ENCODE measurements around the gene SHMT2. TPM values are rescaled to one million over a fixed set of nuclear protein-coding genes. Genes with fewer than 3 reads are reported as not detected.

SHMT2 gene
- total and polyA plus RNA-seq, 4 donors = 34.3 to 59.1 (median 51.9) TPM

- Histone ChIP-seq H3K27me3 (ENCODE audit: control insufficient read depth in 1 of 2, insufficient read depth in 2 of 2, low read length in 1 of 2) (no peaks in the 10 kb centered on the region), H3K27ac (ENCODE audit: low read depth in 1 of 2, low read length in 2 of 2) (no peak overlapping the region), H3K4me3 (ENCODE audit: low read length in 2 of 2) (no peak overlapping the region), H3K4me1 (ENCODE audit: control insufficient read depth in 1 of 2, insufficient read depth in 2 of 2, low read length in 2 of 2) (no peaks in the 10 kb centered on the region), H3K36me3 (ENCODE audit: control insufficient read depth in 1 of 2, insufficient read depth in 2 of 2, low read length in 1 of 2) (peaks cover 0 to 4% of the 10 kb centered on the region in 2 donors), H3K9me3 (ENCODE audit: control insufficient read depth, low read length) (no peaks in the 10 kb centered on the region)
- intact Hi-C loops (cut with DNase I) = no loop called here
- DNase-seq = no peak
- ATAC-seq (ENCODE audit: low FRiP score) = no peak
- 48 to 59% methylated on average over 8 of the region's 8 CpGs for WGBS, 2 donors
These were observed 2.0 kb upstream of the SHMT2 start for GRCh38 chr12:57227315-57228115.

DNA sequence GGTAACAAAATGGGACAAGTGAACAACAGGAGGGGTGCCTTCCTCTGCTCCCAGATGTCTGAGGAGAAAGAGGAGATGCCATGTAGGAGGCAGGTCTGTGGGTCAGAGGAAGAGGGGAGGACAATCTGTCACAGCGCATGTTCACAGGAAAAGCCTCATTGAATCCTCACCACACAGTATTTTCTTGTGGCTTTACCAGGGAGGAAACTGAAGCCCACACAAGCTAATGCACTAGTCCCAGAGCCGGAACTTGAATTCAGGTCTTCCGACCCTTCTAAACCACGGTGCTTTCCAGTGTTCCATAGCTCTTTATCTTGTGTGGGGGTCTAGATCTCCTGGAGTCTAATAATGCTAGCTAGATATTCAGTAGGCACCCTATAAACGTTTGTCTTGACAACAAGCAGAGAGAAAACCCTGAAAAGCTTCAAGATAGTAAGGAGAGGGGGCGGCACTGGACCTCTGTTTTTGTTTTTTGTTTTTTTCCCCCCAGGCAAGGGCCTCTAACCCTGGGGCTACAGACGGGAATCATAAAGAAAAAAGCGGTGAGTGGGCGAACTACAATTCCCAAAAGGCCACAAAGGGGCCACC is 371 bp upstream of the SHMT2 start:
- WGBS, 2 donors = 15 to 20% methylated on average over 9 of the region's 9 CpGs
- H3K4me3 ChIP-seq (ENCODE audit: low read length in 2 of 2) = no peak overlapping the region
- intact Hi-C loops (cut with DNase I) = no loop called here
- DNase-seq = no peak
- no peak overlapping the region for H3K27ac ChIP-seq (ENCODE audit: low read depth in 1 of 2, low read length in 2 of 2)
- ATAC-seq (ENCODE audit: low FRiP score) = no peak
- H3K36me3 ChIP-seq (ENCODE audit: control insufficient read depth in 1 of 2, insufficient read depth in 2 of 2, low read length in 1 of 2) = peaks cover 0 to 9% of the 10 kb centered on the region in 2 donors
- no peaks in the 10 kb centered on the region for H3K4me1 ChIP-seq (ENCODE audit: control insufficient read depth in 1 of 2, insufficient read depth in 2 of 2, low read length in 2 of 2)
- H3K9me3 ChIP-seq (ENCODE audit: control insufficient read depth, low read length) = no peaks in the 10 kb centered on the region
- H3K27me3 ChIP-seq (ENCODE audit: control insufficient read depth in 1 of 2, insufficient read depth in 2 of 2, low read length in 1 of 2) = no peaks in the 10 kb centered on the region

- Histone ChIP-seq H3K9me3 (ENCODE audit: control insufficient read depth, low read length) (no peaks in the 10 kb centered on the region), H3K36me3 (ENCODE audit: control insufficient read depth in 1 of 2, insufficient read depth in 2 of 2, low read length in 1 of 2) (peaks cover 0 to 9% of the 10 kb centered on the region in 2 donors), H3K27ac (ENCODE audit: low read depth in 1 of 2, low read length in 2 of 2) (no peak overlapping the region), H3K4me3 (ENCODE audit: low read length in 2 of 2) (peak overlapping the region; percentile 41 to 47), H3K27me3 (ENCODE audit: control insufficient read depth in 1 of 2, insufficient read depth in 2 of 2, low read length in 1 of 2) (no peaks in the 10 kb centered on the region), H3K4me1 (ENCODE audit: control insufficient read depth in 1 of 2, insufficient read depth in 2 of 2, low read length in 2 of 2) (no peaks in the 10 kb centered on the region)
- WGBS, 2 donors = 22% methylated on average over 10 of the region's 10 CpGs
- DNase-seq (peak in 1 of 2 donors; percentile 36), ATAC-seq (ENCODE audit: low FRiP score) (no peak)
- intact Hi-C loops (cut with DNase I) = no loop called here
These were observed 1.1 kb downstream of the SHMT2 start for GRCh38 chr12:57230381-57231155.

- H3K36me3 ChIP-seq (ENCODE audit: control insufficient read depth in 1 of 2, insufficient read depth in 2 of 2, low read length in 1 of 2) = peaks cover 0 to 9% of the 10 kb centered on the region in 2 donors
- H3K4me3 ChIP-seq (ENCODE audit: low read length in 2 of 2) = no peak overlapping the region
- peak in 1 of 2 donors; percentile 47 for DNase-seq
These were observed 1.9 kb downstream of the SHMT2 start for GRCh38 chr12:57231276-57232021.

DNA sequence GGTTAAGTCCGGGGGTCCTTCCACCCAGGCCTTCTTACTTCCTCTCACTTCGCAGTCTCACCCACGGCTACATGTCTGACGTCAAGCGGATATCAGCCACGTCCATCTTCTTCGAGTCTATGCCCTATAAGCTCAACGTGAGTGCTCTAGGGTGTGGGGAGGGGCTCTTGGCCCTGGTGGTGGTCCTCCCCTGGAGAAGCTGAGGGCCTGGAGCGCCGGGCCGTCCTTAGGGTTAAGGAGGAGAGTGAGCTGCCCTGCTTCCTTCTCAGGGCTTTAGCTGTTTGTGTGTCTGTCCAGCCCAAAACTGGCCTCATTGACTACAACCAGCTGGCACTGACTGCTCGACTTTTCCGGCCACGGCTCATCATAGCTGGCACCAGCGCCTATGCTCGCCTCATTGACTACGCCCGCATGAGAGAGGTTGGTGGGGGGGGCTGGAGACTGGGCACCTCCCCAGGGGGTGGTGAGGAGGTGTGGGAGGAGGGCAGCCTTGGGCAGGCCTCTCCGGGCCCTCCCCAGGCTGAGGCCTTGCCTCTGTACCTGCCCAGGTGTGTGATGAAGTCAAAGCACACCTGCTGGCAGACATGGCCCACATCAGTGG is 2.7 kb downstream of the SHMT2 start:
- H3K27ac ChIP-seq (ENCODE audit: low read depth in 1 of 2, low read length in 2 of 2) = no peak overlapping the region
- ATAC-seq (ENCODE audit: low FRiP score) (no peak), DNase-seq (peak in 1 of 2 donors; percentile 64)
- no peaks in the 10 kb centered on the region for H3K4me1 ChIP-seq (ENCODE audit: control insufficient read depth in 1 of 2, insufficient read depth in 2 of 2, low read length in 2 of 2)
- no peaks in the 10 kb centered on the region for H3K27me3 ChIP-seq (ENCODE audit: control insufficient read depth in 1 of 2, insufficient read depth in 2 of 2, low read length in 1 of 2)
- H3K36me3 ChIP-seq (ENCODE audit: control insufficient read depth in 1 of 2, insufficient read depth in 2 of 2, low read length in 1 of 2) = peaks cover 0 to 9% of the 10 kb centered on the region in 2 donors
- WGBS, 2 donors = 82 to 88% methylated on average over 19 of the region's 19 CpGs
- intact Hi-C loops (cut with DNase I) = no loop called here
- H3K9me3 ChIP-seq (ENCODE audit: control insufficient read depth, low read length) = no peaks in the 10 kb centered on the region
- H3K4me3 ChIP-seq (ENCODE audit: low read length in 2 of 2) = no peak overlapping the region

More at GRCh38 chr12:57231276-57232021, 1.9 kb downstream of the SHMT2 start:
- no peak overlapping the region for H3K27ac ChIP-seq (ENCODE audit: low read depth in 1 of 2, low read length in 2 of 2)
- H3K27me3 ChIP-seq (ENCODE audit: control insufficient read depth in 1 of 2, insufficient read depth in 2 of 2, low read length in 1 of 2) = no peaks in the 10 kb centered on the region
- WGBS, 2 donors = 90 to 93% methylated on average over 13 of the region's 13 CpGs
- intact Hi-C loops (cut with DNase I) = no loop called here
- no peak for ATAC-seq (ENCODE audit: low FRiP score)
- no peaks in the 10 kb centered on the region for H3K4me1 ChIP-seq (ENCODE audit: control insufficient read depth in 1 of 2, insufficient read depth in 2 of 2, low read length in 2 of 2)
- no peaks in the 10 kb centered on the region for H3K9me3 ChIP-seq (ENCODE audit: control insufficient read depth, low read length)

GRCh38 chr12:57233357-57234232 is 4.1 kb downstream of the SHMT2 start:
- Histone ChIP-seq H3K27me3 (ENCODE audit: control insufficient read depth in 1 of 2, insufficient read depth in 2 of 2, low read length in 1 of 2) (no peaks in the 10 kb centered on the region), H3K9me3 (ENCODE audit: control insufficient read depth, low read length) (no peaks in the 10 kb centered on the region), H3K4me1 (ENCODE audit: control insufficient read depth in 1 of 2, insufficient read depth in 2 of 2, low read length in 2 of 2) (no peaks in the 10 kb centered on the region), H3K36me3 (ENCODE audit: control insufficient read depth in 1 of 2, insufficient read depth in 2 of 2, low read length in 1 of 2) (peaks cover 0 to 9% of the 10 kb centered on the region in 2 donors), H3K4me3 (ENCODE audit: low read length in 2 of 2) (no peak overlapping the region), H3K27ac (ENCODE audit: low read depth in 1 of 2, low read length in 2 of 2) (no peak overlapping the region)
- DNase-seq (peak in 1 of 2 donors; percentile 62), ATAC-seq (ENCODE audit: low FRiP score) (no peak)
- intact Hi-C loops (cut with DNase I) = no loop called here
- 87 to 90% methylated on average over 15 of the region's 15 CpGs for WGBS, 2 donors

DNA sequence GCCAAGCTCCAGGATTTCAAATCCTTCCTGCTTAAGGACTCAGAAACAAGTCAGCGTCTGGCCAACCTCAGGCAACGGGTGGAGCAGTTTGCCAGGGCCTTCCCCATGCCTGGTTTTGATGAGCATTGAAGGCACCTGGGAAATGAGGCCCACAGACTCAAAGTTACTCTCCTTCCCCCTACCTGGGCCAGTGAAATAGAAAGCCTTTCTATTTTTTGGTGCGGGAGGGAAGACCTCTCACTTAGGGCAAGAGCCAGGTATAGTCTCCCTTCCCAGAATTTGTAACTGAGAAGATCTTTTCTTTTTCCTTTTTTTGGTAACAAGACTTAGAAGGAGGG is 4.7 kb downstream of the SHMT2 start:
- peaks cover 0 to 9% of the 10 kb centered on the region in 2 donors for H3K36me3 ChIP-seq (ENCODE audit: control insufficient read depth in 1 of 2, insufficient read depth in 2 of 2, low read length in 1 of 2)
- no peak for DNase-seq
- no peak overlapping the region for H3K27ac ChIP-seq (ENCODE audit: low read depth in 1 of 2, low read length in 2 of 2)
- 87 to 90% methylated on average over 3 of the region's 3 CpGs for WGBS, 2 donors
- intact Hi-C loops (cut with DNase I) = no loop called here
- no peak for ATAC-seq (ENCODE audit: low FRiP score)
- H3K9me3 ChIP-seq (ENCODE audit: control insufficient read depth, low read length) = no peaks in the 10 kb centered on the region
- H3K4me1 ChIP-seq (ENCODE audit: control insufficient read depth in 1 of 2, insufficient read depth in 2 of 2, low read length in 2 of 2) = no peaks in the 10 kb centered on the region
- no peak overlapping the region for H3K4me3 ChIP-seq (ENCODE audit: low read length in 2 of 2)
- H3K27me3 ChIP-seq (ENCODE audit: control insufficient read depth in 1 of 2, insufficient read depth in 2 of 2, low read length in 1 of 2) = no peaks in the 10 kb centered on the region

Data from aorta (tissue), 5 donors.